Mucosa of gallbladder (tissue), 1 donor: Measurements from ENCODE around the gene DPEP1. TPM values are rescaled to one million over a fixed set of nuclear protein-coding genes. Genes with fewer than 3 reads are reported as not detected.
"Not testable (repeated sequence)": the region's sequence is repeated elsewhere in the genome, so short reads cannot be mapped to it uniquely, and the experiment has no call there.

Experiments
- DNase-seq: peaks from one replicate; pipeline ENCODE4 v3.0.0-alpha.2; 2020; ENCODE audit warnings: low spot score
- total RNA-seq: library from RNA; stranded (reverse); gene quantifications from one replicate; pipeline ENCODE4 v1.2.1, GENCODE V29; 2021
- donor health status: DM: no; HTN: no; CAD: no.

The DPEP1 gene
- total RNA-seq = 2.5 TPM

DNA sequence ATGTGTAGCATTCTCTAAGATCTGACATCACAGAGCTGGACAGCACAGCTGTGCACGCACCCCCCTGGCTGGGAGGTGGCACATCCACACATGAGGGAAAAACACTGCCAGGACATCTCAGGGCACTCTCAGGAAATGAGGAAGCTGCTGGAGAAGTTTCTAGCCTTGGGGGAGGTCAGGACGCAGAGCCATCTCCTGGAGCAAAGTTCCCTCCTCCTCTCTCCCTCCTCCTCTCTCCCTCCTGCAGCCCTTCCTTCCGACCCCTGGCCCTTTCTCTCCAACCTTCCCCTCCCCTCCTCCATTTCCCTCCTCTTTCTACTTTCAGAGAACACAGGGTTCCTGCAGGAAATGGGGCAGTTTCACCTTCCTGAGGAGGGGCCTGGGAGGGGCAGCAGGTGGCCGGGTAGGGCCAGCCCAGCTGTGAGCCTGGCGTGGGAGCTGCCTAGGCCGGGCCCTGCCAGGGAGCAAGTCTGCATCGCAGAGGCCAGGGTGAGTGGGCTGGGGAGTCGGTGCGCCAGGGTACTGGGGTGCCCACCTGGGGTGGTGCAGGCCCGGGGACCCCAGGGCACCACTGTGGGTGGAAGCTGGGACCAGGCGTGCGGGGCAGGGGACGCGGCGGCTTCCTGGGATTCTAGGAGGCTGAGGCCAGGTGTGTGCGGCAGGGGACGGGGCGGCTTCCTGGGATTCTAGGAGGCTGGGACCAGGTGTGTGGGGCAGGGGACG, at the start of gene DPEP1:
TSS of gene DPEP1 (plus strand) at position 412 of the 723 bp plus-strand sequence. CDS start 16,769 bp downstream, outside the sequence.
- no peak for DNase-seq

DNA sequence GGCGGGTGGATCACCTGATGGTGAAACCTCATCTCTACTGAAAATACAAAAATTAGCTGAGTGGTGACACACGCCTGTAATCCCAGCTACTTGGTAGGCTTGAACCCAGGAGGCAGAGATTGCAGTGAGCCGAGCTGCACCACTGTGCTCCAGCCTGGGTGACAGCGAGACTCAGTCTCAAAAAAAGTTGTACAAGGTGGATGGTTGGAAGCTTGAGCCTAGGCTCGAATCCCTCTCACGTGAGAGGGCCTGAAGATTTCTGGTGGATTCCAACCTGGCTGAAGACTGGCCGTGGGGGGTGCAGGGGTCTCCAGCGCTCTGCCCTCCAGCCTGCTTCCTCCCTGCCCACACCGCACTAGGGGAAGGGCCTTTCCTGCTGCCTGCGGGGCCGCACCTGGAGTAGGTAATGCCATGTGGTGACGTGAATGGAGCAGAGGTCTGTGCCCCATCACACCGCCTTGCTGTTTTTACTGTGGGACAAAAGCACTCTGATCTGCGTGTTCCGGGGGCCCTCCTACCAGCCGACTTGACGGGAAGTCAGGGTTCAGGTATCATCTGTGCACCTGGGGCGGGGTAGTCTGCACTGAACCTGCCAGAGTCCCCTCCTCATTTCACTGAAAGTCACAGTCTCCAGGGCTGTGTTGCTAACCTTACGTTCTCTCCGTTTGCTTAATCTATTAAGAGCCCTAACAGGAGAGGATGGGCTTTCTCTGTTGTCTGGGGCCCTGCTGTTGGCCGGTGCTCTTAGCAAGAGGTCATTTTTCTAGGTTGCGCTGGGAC, 48.8 kb upstream of the DPEP1 start:
- no peak for DNase-seq

- DNase-seq = no peak
Measured at GRCh38 chr16:89565256-89565505, 48.3 kb upstream of the DPEP1 start.

GRCh38 chr16:89565506-89566372, 47.7 kb upstream of the DPEP1 start:
- peak; percentile 52 for DNase-seq

- DNase-seq = no peak
Measured at GRCh38 chr16:89567656-89568594, 45.5 kb upstream of the DPEP1 start.

GRCh38 chr16:89569506-89570341, 43.7 kb upstream of the DPEP1 start:
- no peak for DNase-seq

GRCh38 chr16:89570342-89570923, 43.0 kb upstream of the DPEP1 start:
- DNase-seq = no peak

- DNase-seq = not testable (repeated sequence)
Measured at GRCh38 chr16:89570983-89571598, 42.4 kb upstream of the DPEP1 start.

GRCh38 chr16:89571636-89572035, 41.8 kb upstream of the DPEP1 start:
- no peak for DNase-seq

GRCh38 chr16:89572073-89572484, 41.4 kb upstream of the DPEP1 start:
- no peak for DNase-seq

GRCh38 chr16:89572485-89573205, 40.8 kb upstream of the DPEP1 start:
- DNase-seq = no peak

- DNase-seq = no peak
Measured at GRCh38 chr16:89573826-89574680, 39.4 kb upstream of the DPEP1 start.

DNA sequence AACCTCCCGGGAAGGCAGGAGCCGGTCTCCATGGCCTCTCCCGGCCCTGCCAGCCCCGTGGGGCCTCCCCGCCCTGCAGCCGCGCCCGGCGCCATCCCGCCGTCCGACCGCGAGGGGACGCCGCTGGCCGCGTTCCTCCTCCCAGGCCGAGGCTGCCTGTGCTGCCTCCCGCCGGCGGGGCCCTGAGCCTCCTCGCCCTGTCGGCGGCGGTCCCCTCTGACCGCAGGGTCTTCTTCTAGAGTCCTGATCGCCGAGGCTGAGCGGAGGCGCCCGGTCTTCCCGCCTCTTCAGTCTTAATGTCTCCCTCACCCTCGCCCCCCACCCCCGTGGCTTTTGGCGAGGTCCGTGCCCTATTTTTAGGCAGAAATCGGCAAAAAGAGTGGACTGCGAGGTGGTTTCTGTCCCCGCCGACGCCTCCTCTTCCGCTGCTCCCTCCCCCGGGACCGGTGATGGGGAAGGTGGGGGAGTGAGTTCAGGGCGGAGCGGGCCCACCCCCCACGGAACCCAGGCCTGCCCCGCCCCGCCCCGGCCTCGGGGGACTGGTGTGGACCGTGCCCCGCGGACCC, 38.7 kb upstream of the DPEP1 start:
- peak; percentile 47 for DNase-seq

GRCh38 chr16:89575247-89576152, 37.9 kb upstream of the DPEP1 start, which contains the start of gene CPNE7:
Gene CPNE7 (plus strand): TSS chr16:89575758. CDS start chr16:89575898, 140 bp downstream.
- no peak for DNase-seq

DNA sequence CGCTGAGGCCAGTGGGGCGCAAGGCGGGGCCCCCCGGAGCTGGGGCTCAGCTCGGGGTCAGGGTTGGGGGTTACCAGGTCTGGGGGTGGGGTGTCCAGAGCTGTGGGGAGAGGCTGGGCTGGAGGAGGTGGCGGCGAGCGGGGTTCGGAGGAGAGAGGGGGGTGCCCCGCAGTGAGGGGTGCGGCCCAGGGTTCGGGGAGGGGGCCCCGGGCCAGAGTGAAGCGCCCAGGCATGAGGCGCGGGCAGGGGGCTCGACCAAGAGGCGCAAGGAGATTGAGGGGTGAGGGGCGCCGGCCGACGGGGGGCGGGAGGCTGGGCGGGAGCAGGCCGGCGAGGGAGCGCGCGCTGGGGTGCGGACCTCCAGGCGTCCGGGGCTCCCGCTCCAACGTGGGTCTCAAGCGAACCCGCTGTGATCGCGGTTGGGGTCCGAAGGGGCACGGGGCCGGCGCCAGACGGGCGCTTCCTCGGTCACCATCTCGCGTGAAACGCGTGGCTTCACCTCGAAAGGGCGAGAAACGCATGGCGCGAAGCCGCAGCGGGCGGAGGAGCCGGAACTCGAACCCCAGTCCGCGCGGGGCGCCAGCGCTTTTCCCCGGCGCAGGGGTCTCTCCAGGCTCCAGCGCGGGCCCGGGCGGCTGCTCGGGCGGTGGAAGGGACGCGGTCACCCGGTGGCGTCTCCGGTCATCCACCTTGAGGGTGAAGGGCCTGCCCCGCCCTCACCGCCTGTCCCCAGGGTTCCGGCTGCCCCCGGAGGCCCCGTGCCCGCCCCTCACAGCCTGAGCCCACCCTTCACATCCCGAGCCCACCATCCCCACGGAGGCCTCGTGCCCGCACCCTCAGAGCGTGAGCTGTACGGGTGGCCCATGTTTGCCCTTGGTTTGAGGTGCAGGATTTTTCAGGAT, 37.0 kb upstream of the DPEP1 start:
- no peak for DNase-seq
